ENCODE results near the gene AAR2.
A peak's percentile ranks its signal among the peaks of the same experiment; 100 is the strongest.

Gene AAR2

DNA sequence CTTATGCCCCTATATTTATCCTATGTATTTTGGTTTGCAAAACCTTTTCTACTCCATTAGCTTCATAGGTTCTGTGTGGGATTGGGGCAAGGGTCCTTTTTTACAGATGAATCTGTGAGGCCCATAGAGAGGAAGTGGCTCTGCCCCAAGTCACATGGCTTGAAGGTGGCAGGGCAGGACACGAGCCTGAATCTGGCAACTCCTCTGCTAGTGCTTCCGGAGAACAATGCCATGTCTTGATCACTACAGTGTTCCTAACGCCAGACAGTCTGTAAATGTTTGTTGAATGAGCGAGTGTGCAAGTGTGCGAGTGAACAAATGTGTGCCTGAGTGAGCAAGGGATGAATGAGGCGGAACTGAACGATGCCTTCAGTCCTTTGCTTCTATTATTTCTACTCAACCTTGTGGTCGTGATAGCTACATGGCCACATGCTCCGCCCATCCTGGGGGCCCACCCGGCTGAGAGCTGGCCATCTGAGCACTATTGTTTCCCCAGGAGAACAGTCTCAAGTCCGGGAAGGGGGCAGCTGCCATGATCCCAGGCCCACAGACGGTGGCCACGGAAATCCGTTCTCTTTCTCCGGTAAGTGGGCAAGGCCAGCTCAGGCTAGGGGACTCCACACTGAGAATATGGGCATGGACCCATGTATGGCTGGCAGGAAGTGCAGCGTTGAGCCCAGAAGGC, 17.8 kb upstream of the AAR2 start:
- DNase-seq (ENCODE audit: low spot score), result no peak

DNA sequence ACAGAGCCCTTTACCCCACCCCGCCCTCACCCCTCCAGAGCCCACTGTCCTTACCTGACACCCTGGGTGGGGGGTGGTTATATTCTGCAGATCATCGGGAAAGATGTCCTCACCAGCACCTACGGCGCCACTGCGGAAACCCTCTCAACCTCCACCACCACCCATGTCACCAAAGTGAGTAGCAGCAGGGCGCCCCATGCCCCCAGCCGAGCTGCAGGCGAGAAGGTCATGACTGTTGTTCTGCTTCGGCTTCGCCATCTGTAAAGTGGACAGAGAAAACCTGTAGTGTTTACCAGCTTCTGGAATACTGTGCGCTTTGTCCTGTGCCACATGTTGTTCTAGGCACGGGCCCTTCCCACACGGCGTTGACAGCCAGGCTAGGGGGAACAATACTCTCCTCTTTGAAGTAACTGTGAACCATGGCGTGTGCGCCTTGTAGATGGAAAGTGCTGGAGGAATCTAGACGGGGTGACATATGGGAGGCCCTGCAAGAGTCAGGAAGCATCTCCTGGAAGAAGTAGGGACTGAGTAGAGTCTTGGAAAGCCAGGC, 16.5 kb upstream of the AAR2 start:
- DNase-seq (ENCODE audit: low spot score), result no peak

DNA sequence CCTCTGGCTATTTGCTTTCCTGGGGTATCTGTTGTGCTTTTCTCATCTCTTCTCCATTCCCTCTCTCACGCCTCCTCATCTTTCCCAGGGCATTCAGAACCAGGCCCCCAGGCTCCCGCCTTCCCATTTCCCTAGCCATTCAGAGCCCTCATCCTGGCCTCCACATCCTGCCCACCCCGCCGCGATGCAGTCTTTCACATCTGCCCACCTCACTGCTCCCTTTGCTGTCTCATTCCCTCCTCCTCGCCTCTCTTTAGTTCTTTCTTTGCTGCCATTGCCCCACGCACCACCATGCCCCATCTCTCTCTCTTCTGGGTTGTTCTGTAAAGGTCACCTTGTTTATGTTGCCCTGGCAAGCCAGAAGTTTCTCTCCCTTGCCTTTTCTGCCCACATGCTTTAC, 10.6 kb upstream of the AAR2 start:
- DNase-seq (ENCODE audit: low spot score), result no peak

DNA sequence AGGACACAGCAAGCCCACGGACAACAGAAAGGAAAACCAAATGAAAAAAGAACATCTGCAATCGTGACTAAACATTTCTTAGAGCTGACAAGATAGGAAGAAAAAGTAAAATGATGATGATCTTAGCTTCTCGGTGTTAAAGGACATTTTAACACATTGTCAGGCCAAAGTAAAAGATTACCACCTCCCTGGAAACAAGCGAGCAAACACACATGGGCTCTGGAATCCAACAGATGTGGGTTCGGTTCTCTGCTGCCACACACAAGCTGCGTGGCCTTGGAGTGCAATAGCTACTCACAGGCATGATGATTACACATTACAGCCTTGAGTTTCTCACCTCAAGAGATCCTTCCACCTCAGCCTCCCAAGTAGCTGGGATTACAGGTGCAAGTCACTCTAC, 7.5 kb upstream of the AAR2 start:
- no peak for DNase-seq (ENCODE audit: low spot score)

DNA sequence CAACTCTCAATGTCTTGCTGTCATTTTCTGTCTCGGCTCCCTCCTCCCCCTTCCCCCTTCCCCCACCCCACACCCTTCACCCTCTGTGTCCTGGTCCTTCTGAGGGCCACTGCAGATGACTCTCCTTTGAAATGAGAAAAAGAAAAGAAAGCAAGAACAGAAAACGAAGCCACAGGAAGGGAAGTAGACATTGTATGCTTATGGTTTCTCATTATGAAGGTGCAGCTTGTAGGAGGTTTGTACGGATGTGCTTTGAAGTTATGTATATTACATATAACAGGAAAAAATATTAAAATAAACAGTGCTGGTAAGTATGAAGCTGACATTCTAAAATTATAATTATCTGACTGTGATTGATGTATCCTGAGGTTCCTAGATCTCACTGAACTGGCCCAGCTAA, 6.3 kb upstream of the AAR2 start:
- no peak for DNase-seq (ENCODE audit: low spot score)

DNA sequence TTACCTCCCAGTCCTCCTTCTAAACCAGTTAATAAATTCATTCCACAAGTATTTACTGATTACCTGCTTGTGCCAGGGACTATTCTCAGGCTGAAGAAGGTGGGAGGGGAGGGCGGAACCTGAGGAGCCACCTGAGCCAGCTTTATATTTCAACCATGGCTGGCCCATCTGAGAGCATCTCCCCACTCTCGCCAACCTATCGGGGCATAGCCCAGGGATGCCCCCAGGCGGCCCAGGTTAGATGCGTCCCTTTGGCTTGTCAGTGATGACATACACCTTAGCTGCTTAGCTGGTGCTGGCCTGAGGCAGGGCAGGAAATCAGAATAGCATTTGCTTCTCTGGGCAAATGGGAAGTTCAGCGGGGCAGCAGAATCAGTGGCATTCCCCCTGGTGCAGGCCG, 4.9 kb upstream of the AAR2 start:
- DNase-seq (ENCODE audit: low spot score), result no peak

DNA sequence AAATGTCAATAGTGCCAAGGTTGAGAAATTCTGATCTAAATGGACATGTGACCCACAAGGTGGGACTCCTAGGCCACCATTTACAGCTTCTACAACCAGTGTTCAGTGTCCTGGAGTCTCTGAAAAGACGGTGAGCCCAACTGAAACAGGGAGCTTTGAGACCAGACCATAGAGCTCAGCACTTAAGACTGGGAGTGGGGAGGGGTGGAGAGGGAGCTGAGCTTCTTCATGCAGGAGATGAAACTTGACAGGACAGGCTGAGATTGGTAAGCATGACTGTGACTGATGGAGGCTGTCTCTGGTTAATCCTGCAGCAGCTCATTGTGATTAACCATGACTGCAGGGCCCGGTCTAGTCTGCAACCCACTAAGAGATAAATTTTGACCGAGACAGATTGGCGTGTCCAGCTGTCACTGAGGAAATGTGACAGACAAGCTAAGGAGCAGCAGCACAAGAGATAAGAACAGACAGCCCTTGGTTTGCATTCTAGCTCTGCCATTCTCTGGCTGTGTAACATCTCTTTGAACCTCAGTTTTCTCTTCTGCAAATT, 1.4 kb upstream of the AAR2 start:
- no peak for DNase-seq (ENCODE audit: low spot score)

DNA sequence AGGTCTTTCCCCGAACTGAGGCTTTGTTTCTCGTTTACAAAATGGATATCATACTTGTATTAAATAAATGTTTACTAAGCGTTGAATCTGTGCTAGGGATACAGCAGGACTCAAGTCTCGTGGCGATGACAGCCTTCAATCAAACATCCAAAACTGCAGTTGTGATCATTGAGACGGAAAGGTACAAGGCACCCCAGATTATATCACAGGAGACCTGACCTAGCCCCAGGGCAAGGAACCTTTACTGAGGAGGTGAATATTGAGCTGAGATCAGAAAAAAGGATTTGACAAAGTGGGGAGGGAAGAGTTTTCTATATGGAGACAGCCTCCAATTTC, 476 bp downstream of the AAR2 start:
- peak; percentile 25 for DNase-seq (ENCODE audit: low spot score)

DNA sequence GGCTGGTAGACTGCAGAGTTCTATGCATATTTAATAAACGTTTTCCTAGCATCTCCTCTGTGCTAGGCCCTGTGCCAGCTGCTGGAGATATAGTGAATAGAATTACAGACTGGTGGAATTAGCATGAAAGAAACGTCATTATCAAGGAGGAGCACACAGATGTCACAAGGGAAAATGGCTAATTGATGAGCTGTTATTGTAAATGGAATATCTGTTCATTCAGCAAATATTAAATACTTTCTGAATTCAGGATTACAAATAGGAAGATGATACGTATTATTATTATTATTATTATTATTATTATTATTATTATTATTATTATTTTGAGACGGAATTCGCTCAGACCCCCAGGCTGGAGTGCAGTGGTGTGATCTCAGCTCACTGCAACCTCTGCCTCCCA, 1.2 kb downstream of the AAR2 start:
- DNase-seq (ENCODE audit: low spot score), result no peak

DNA sequence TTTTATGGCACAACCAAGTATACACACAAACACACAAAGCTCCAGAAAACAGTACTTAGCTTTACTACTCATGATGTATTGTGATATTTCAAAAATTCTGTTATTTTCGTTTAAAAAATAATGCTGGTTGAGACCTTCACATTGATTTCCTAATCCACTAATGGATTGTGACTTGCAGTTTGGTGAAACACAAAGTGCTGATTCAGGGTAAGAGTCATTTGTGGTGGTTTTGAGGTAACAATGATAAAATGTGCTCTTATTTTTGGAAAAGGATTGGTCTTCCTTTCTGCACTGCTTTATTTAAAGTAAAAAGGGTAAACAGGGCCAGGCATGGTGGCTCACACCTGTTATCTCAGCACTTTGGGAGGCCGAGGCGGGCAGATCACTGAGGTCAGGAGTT, 1.9 kb downstream of the AAR2 start:
- DNase-seq (ENCODE audit: low spot score), result no peak

DNA sequence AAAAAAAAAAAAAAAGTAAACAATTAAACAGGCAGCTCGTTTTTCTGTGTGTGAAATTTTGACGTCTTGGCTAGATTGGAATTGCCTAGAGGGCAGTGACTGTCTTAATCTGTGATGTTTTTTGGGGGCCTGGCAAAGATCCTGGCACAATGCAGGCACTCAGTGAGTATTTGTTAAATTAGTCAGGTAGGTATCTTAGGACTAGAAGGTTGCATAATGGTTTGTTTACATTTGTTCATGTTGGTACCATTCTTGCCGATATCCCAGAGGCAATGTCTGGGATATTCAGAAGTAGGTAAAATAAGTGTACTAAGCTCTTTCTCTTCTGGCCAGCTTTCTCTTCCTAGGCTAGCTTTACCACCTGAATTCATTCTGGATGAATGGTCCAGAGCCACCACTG, 2.5 kb downstream of the AAR2 start:
- DNase-seq (ENCODE audit: low spot score), result no peak

DNA sequence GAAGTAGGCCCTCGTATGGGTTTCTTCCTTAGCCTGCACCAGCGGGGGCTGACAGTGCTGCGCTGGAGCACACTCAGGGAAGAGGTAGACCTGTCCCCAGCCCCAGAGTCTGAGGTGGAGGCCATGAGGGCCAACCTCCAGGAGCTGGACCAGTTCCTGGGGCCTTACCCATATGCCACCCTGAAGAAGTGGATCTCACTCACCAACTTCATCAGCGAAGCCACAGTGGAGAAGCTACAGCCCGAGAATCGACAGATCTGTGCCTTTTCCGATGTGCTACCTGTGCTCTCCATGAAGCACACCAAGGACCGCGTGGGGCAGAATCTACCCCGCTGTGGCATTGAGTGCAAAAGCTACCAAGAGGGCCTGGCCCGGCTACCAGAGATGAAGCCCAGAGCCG, 3.8 kb downstream of the AAR2 start:
- DNase-seq (ENCODE audit: low spot score), result no peak

DNA sequence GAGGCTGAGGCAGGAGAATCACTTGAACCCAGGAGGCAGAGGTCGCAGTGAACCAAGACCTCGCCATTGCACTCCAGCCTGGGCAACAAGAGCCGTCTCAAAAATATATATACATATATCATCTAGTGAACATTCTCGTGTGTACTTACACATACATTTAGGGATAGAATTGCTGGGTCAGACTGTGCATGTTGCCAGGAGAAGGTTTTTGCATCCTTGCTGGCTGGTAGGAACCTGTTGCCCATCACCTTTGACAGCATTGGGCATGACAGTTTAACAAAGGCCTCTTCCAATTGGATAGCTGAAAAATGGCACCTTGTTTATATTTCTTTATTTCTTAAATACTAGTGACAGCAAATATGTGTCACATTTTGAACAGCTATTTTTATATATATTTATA, 5.4 kb downstream of the AAR2 start:
- DNase-seq (ENCODE audit: low spot score), result no peak

DNA sequence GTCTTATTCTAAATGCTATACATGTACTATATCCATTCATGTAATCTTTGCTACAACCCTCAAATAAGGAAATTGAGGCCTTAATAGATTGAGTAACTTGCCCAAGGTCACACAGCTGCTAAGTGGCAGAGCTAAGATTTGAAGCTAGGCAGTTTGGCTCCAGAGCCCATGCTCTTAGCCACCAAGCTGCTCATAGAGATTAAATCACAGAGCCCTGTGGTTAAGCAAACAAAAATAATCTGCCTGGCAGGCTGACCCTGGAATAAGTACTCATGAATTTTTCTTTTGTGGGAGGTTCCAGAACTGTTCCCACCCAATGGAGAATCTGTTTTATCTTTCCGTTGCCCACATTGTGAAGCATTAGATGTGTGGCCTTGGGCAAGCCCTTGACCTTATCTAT, 7.4 kb downstream of the AAR2 start:
- no peak for DNase-seq (ENCODE audit: low spot score)

DNA sequence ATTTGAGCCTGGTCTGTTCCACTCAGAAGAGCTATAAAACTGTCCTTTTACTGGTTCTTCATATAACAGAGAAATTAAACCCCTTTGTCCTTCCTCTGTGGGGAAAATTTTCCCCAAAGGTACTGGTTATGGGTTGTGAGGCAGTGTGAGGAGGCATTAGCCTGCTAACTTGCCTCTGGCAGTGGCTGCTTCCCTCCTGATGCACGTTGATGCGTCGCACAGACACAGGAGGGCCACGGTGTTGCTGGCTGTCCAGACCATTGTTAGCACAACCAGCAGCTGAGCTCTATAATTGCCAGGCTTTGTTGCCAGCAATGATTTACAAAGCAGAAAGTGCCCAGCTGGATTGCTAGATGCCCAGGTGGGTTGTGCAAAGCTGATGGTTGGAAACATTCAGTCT, 10.1 kb downstream of the AAR2 start:
- DNase-seq (ENCODE audit: low spot score), result no peak

DNA sequence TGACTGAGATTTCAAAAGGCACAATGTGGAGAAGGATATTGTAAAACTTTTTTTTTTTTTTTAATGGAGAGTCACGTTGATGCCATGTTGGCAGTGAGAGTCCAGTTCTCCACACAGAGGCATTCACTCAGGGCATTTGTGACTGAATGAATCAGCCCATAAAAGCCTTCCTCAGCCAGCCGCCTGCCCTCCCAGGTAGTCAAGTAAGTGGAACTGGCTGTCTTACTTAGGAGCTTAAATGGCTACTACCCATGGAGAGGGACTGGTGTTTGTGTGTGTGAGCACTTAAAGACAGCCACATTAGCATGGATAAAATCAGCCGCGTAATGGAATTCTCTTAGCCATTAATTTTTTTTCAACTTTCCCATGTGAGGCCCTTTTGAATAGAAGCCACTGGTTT, 12.6 kb downstream of the AAR2 start:
- no peak for DNase-seq (ENCODE audit: low spot score)

DNA sequence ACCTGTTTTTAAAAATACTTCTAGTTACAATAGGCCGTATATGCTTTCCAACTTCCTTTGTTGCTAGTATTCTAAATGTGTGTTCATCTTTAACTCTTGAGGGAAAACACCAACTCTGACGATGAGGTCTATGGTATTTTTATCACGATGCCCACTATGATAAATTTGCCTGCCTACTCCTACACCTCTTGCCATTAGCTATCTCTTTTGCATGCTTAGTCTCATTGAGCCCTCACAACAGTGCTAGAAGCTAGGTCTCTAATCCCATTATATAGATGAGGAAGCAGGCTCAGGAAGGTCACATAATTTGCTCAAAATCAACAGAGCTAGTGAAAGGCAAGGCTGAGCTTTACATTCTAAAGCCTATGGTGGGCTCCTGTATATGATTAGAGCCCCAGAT, 13.2 kb downstream of the AAR2 start:
- no peak for DNase-seq (ENCODE audit: low spot score)

DNA sequence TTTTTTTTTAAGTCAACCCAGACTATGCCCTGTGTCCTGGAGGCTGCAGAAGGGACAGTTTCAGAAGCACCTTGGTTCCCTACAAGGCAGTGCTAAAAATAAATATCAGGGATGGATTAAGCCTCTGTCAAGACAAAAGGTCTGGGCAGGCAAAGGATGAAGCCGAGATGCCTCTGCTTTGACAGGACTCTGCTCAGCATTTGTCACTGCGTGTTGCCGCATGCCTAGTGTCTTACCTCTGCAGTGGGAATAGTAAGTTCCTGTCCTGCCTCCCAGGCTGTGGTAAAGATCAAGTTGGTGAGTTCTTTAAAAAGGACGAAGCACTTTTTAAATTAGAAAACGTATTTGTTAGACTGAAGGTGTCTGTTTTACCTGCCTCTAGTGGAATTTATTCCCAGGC, 15.1 kb downstream of the AAR2 start:
- no peak for DNase-seq (ENCODE audit: low spot score)

DNA sequence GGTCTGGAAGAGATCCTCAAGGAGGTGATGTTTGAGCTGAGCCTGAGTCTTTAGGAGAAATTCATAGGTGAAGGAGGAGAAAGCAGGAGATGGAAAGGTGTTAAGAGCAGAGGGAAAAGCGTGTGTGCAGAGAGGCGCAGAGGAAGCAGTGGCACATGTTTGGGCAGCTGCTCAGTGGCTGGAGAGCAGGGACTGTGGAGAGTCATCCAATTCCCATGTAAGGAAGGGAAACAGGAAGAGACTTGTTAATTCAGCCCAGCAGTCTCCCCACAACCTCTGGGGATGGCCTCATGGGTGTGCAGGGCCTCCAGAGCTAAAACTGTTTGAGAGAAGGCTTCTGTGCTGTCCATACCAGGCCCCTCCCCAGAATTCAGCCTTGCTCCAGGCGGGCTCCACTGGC, 16.2 kb downstream of the AAR2 start:
- no peak for DNase-seq (ENCODE audit: low spot score)

DNA sequence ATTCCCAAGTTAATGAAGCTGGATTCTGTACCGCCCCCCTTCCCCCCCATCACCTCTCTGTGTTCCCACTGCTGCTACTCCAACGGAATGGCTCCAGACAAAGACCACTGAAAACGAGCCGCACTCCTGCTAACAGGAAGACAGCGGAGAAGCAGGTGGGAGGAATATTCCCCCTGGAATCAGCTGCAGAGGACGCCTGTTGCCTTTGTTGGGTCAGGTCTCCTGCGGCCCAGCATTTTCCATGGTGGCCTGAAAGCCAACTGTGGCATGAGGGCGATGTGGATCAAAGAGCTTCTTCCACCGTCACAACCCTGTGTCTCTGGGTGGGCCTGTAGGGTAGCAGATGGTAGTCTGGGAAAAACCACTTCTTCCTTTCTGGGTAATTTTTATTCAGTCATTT, 16.8 kb downstream of the AAR2 start:
- DNase-seq (ENCODE audit: low spot score), result no peak

DNA sequence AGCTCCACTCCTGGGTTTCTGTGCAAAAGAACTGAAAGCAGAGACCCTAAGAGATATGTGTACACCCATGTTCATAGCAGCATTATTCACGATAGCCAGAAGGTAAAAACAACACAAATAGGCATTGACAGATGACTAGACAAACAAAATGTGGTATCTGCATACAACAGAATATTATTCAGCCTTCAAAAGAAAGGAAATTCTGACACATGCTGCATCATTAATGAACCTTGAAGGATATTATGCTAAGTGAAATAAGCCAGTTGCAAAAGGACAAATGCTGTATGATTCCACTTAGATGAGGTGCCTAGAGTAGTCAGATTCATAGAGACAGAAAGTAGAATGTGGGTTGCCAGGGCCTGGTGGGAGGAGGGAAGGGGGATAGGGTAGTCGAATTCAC, 17.8 kb downstream of the AAR2 start:
- no peak for DNase-seq (ENCODE audit: low spot score)

DNA sequence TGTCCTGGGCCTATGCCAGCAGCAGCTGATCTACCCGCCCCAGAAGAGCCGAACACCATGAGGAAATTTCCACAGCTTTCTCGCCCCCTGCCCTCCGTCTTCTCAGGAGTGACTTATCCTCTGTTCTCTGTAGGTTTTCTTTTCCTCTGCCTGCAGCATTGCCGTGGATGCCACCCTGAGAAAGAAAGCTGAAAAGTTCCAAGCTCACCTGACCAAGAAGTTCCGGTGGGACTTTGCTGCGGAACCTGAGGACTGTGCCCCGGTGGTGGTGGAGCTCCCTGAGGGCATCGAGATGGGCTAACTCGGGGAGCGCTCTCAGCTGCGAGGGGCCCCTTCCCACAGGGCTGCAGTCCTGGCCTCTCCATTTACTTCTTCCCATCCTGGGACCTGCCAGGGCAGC, 19.2 kb downstream of the AAR2 start:
- DNase-seq (ENCODE audit: low spot score), result no peak

DNA sequence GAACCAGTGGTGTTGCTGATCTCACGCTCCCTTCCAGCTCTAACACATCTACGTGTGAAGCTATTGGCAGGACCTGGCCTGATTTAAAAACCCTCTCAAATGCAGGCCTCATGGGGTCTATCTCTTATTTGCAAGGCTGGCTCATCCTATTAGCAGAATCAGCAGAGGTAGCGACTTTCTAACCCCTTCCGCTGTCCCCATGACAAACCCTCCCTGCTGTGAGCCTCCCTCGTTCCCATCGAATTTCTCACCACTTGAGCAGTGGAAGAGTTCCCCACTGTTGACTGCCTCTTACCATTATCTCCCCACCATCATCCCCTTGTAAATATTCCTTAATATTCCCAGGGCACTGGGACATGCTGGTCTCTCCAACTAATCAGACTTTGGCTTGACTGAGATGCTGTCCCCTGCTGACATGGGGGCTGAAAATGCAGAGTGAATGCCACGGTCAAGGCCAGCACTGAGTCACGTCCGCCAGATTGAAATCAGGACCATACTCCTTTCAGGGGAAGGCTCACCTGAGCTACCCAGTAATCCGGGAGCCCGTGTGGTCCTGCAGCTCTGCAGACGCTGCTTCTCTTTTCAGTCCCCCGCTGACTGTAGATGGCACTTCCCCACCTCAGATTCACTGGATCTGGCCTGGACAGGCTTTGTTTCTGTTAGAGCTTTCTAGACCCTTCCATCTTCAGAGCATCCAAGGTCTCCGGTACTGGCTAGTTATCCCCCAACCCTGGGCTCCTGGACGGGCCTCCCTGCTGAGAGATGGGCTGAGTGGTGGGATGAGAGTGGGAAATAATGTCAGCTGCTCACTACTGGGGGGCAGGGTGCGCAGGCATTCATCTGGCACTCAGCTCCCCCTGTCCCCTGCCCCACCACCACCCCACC, 23.1 kb downstream of the AAR2 start:
- no peak for DNase-seq (ENCODE audit: low spot score)

Data from SW480 (cell line).